ENCODE data around the gene CAMKK1. TPM values are rescaled to one million over a fixed set of nuclear protein-coding genes. Genes with fewer than 3 reads are reported as not detected.
A peak's percentile ranks its signal among the peaks of the same experiment; 100 is the strongest.

The CAMKK1 gene
- total RNA-seq, result 4.9 TPM
- polyA plus RNA-seq, result 10.8 TPM
- long read RNA-seq, donor 1, result 0 reads
- long read RNA-seq, donor 2, result 0 reads
- long read RNA-seq, donor 3, partial matches to known transcripts, result 0 of 1 reads
- long read RNA-seq, donor 3, other reads (novel, unspliced or antisense), result 0 of 1 reads
- long read RNA-seq, donor 4, result 0 reads
- long read RNA-seq, donor 5, result 0 reads
- long read RNA-seq, donor 6, partial matches to known transcripts, result 0 of 1 reads
- long read RNA-seq, donor 6, other reads (novel, unspliced or antisense), result 0 of 1 reads
- long read RNA-seq, donor 7, result 0 reads
- long read RNA-seq, donor 8, result 0 reads
- long read RNA-seq, donor 9, result 0 reads
- long read RNA-seq, donor 10, result 0 reads

DNA sequence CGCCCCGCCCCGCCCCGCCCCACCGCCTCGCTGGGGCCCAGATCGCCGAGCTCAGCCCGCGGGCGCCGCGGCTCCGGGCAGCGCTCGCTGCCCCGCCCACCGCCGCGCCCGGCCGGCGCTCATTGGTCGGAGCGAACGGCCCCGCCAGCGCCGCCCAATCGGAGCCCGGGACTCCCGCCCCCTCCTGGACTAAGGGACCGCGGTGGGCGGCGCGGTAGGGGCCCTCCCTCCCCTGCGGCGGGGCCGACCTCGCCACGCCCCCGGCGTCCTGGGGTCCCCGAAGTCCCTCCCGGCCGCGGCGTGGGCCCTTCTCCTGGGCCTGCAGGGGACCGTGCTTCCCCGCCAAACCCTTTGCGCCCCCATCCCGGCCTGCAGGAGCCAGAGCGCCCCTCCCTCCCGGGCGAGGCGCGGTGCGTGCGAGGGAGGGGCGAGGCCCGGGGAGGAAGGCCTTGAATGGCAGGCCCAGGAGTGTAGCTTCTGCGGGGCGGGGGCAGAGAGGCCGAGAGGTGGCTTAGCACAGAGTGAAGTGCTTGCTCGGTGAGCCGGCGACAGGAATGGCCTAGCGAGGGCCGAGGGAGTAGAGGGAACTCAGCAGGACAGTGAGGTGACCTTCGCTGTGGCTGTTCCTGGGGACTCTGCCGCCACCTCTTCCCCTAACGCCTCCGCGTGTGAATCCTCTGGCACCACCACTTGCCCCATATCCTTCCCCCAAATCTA, at the start of gene CAMKK1:
TSS of gene CAMKK1 (minus strand) at position 51 of the 717 bp plus-strand sequence. CDS start 7,366 bp downstream, outside the sequence.
- H3K27me3 ChIP-seq (ENCODE audit: control insufficient read depth in 2 of 2, insufficient read depth in 1 of 2, low read length in 1 of 2), result peaks cover 2 to 7% of the 10 kb centered on the region in 2 donors
- H3K4me1 ChIP-seq (ENCODE audit: control insufficient read depth in 2 of 2, insufficient read depth in 2 of 2, low read length in 2 of 2), result peaks cover 11 to 71% of the 10 kb centered on the region in 2 donors
- H3K36me3 ChIP-seq (ENCODE audit: control insufficient read depth in 2 of 2, insufficient read depth in 2 of 2, low read length in 1 of 2), result no peaks in the 10 kb centered on the region
- 4% methylated on average over 75 of the region's 75 CpGs for WGBS
- H3K9me3 ChIP-seq (ENCODE audit: control insufficient read depth in 2 of 2, insufficient read depth in 1 of 2, low read length in 1 of 2), result no peaks in the 10 kb centered on the region
- peak within 1 kb of the TSS; percentile 41 to 63 for H3K4me3 ChIP-seq (ENCODE audit: low read length in 2 of 2)
- DNase-seq (ENCODE audit: low read depth in 6 of 9, low spot score in 9 of 9), result peak in 6 of 9 donors; percentile 78 to 92 (median 85)
- peak within 1 kb of the TSS in 1 of 2 donors; percentile 66 for H3K27ac ChIP-seq (ENCODE audit: low read depth in 1 of 2, low read length in 1 of 2)

DNA sequence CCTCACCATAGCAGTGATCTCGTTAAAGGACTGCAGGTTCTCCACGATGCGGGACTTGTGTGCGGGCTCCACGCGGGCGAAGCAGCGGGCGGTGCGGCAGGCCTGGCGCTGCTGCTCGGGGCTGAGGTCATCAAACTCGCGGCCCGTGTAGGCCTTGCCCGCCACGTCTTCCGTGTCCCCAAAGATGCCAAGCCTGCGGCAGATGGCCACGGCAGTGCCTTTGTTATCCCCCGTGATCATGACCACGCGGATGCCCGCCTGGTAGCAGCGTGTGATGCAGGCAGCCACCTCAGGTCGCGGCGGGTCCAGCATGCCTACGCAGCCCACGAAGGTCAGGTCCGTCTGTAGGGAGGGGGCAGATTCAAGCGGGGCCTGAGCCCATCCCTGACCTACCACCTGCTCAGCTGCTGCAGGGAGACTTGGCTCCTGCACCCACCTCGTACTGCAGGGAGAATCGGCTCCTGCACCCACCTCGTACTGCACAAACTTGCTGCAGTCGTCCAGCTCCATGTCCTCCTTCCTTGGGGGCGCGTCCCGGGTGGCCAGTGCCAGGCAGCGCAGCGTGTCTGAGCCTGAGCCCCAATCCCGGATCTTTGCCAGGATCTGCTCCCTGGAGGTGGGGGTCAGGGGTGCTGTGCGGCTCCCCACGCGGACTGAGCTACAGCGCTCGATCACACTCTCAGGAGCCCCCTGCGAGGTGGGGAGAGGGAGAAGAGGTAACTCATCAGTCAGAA, 48.3 kb upstream of the CAMKK1 start:
- Histone ChIP-seq H3K27ac (ENCODE audit: low read depth in 1 of 2, low read length in 1 of 2) (no peak overlapping the region), H3K27me3 (ENCODE audit: control insufficient read depth in 2 of 2, insufficient read depth in 1 of 2, low read length in 1 of 2) (no peaks in the 10 kb centered on the region), H3K36me3 (ENCODE audit: control insufficient read depth in 2 of 2, insufficient read depth in 2 of 2, low read length in 1 of 2) (peaks cover 91 to 94% of the 10 kb centered on the region in 2 donors), H3K9me3 (ENCODE audit: control insufficient read depth in 2 of 2, insufficient read depth in 1 of 2, low read length in 1 of 2) (peaks cover 6 to 10% of the 10 kb centered on the region in 2 donors), H3K4me3 (ENCODE audit: low read length in 2 of 2) (no peak overlapping the region), H3K4me1 (ENCODE audit: control insufficient read depth in 2 of 2, insufficient read depth in 2 of 2, low read length in 2 of 2) (no peaks in the 10 kb centered on the region)
- 99% methylated on average over 48 of the region's 48 CpGs for WGBS
- no peak for DNase-seq (ENCODE audit: low read depth in 6 of 9, low spot score in 9 of 9)

DNA sequence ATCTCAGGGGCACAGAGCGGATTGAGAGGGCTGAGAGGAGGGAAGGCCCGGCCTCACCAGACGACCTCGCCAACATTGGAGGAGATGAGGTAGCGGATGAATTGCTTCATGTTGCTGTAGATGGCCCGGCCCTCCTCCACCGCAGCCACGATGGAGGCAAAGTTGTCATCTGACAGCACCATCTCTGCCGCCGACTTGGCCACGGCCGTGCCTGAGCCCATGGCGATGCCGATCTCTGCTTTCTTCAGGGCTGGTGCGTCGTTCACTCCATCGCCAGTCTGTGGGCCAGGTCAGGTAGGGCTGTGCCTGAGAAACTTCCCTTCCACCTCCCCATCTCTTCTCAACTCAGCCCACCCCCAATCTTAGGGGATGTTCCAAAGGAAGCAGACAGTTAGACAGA, 44.5 kb upstream of the CAMKK1 start:
- Histone ChIP-seq H3K4me1 (ENCODE audit: control insufficient read depth in 2 of 2, insufficient read depth in 2 of 2, low read length in 2 of 2) (no peaks in the 10 kb centered on the region), H3K4me3 (ENCODE audit: low read length in 2 of 2) (no peak overlapping the region), H3K9me3 (ENCODE audit: control insufficient read depth in 2 of 2, insufficient read depth in 1 of 2, low read length in 1 of 2) (no peaks in the 10 kb centered on the region), H3K36me3 (ENCODE audit: control insufficient read depth in 2 of 2, insufficient read depth in 2 of 2, low read length in 1 of 2) (peaks cover 85 to 88% of the 10 kb centered on the region in 2 donors), H3K27ac (ENCODE audit: low read depth in 1 of 2, low read length in 1 of 2) (no peak overlapping the region), H3K27me3 (ENCODE audit: control insufficient read depth in 2 of 2, insufficient read depth in 1 of 2, low read length in 1 of 2) (no peaks in the 10 kb centered on the region)
- WGBS, result 97% methylated on average over 17 of the region's 17 CpGs
- no peak for DNase-seq (ENCODE audit: low read depth in 6 of 9, low spot score in 9 of 9)

DNA sequence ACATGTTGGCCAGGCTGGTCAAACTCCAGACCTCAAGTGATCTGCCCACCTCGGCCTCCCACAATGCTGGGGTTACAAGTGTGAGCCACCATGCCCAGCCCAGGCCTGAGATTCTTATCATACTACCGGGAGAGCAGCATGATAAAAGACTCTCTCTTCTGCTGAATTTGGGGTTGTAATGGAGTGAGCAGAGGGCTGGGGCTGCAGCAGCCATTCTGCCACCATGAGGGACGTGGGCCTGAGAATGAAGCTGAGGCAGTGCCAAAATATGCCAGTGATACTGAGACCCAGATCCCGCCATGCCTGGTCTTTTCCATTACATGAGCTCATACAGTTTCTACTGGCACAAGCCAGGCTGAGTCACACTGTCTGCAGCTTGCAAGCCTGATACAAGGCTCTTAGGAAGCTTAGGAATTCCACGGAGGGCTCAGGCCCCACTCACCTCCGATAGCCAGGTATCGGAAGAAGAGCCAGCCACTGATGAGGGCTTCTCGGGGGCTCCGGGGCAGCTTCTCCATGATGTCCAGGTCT, 43.0 kb upstream of the CAMKK1 start:
- Histone ChIP-seq H3K4me3 (ENCODE audit: low read length in 2 of 2) (no peak overlapping the region), H3K9me3 (ENCODE audit: control insufficient read depth in 2 of 2, insufficient read depth in 1 of 2, low read length in 1 of 2) (no peaks in the 10 kb centered on the region), H3K36me3 (ENCODE audit: control insufficient read depth in 2 of 2, insufficient read depth in 2 of 2, low read length in 1 of 2) (peaks cover 80 to 82% of the 10 kb centered on the region in 2 donors), H3K27me3 (ENCODE audit: control insufficient read depth in 2 of 2, insufficient read depth in 1 of 2, low read length in 1 of 2) (no peaks in the 10 kb centered on the region), H3K4me1 (ENCODE audit: control insufficient read depth in 2 of 2, insufficient read depth in 2 of 2, low read length in 2 of 2) (no peaks in the 10 kb centered on the region), H3K27ac (ENCODE audit: low read depth in 1 of 2, low read length in 1 of 2) (peak overlapping the region in 1 of 2 donors; percentile 26)
- no peak for DNase-seq (ENCODE audit: low read depth in 6 of 9, low spot score in 9 of 9)
- 97% methylated on average over 9 of the region's 9 CpGs for WGBS

DNA sequence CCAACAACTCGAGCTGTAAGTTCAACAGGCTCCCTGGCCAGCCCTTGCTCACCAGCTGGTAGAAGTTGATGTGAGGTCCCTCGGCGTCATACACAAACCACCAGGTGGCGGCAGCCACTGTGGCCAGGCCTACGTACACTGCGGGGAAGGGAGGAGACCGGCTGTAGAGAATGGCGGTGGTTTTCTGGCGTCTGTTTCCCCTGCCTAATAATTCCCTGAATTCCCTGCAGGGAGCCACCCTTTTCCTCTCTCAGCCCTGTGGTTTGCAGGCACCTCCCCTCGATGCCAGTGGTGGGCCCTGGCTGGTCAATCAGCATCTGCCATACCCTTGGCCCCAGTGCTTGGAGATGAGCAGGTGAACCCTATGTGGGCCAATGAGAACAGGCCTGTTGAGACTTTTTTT, 42.3 kb upstream of the CAMKK1 start:
- 57% methylated on average over 10 of the region's 10 CpGs for WGBS
- peak in 4 of 9 donors; percentile 24 to 71 (median 54) for DNase-seq (ENCODE audit: low read depth in 6 of 9, low spot score in 9 of 9)
- no peaks in the 10 kb centered on the region for H3K4me1 ChIP-seq (ENCODE audit: control insufficient read depth in 2 of 2, insufficient read depth in 2 of 2, low read length in 2 of 2)

DNA sequence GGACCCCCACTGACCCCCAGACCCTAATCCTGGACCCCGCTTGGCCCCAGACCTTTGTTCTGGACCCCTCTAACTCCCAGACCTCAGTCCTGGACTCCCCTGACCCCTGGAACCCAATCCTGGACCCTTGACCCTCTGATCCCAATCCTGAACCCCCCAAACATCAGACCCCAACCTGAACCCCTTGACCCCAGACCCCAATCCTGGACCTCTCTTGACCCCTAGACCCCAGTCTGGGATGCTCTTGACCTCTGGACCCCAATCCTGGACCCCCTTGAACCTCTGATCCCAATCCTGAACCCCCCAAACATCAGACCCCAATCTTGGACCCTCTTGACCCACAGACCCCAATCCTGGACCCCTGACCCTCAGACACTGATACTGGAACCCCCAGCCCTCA, 36.9 kb upstream of the CAMKK1 start:
- H3K4me1 ChIP-seq (ENCODE audit: control insufficient read depth in 2 of 2, insufficient read depth in 2 of 2, low read length in 2 of 2), result no peaks in the 10 kb centered on the region
- WGBS, result 96% methylated on average over 1 of the region's 1 CpG
- H3K4me3 ChIP-seq (ENCODE audit: low read length in 2 of 2), result no peak overlapping the region
- peaks cover 84 to 89% of the 10 kb centered on the region in 2 donors for H3K36me3 ChIP-seq (ENCODE audit: control insufficient read depth in 2 of 2, insufficient read depth in 2 of 2, low read length in 1 of 2)
- peaks cover 0 to 3% of the 10 kb centered on the region in 2 donors for H3K9me3 ChIP-seq (ENCODE audit: control insufficient read depth in 2 of 2, insufficient read depth in 1 of 2, low read length in 1 of 2)
- no peaks in the 10 kb centered on the region for H3K27me3 ChIP-seq (ENCODE audit: control insufficient read depth in 2 of 2, insufficient read depth in 1 of 2, low read length in 1 of 2)
- no peak for DNase-seq (ENCODE audit: low read depth in 6 of 9, low spot score in 9 of 9)
- H3K27ac ChIP-seq (ENCODE audit: low read depth in 1 of 2, low read length in 1 of 2), result no peak overlapping the region

More for the DNA sequence above, 42.3 kb upstream of the CAMKK1 start:
- no peak overlapping the region for H3K27ac ChIP-seq (ENCODE audit: low read depth in 1 of 2, low read length in 1 of 2)
- H3K9me3 ChIP-seq (ENCODE audit: control insufficient read depth in 2 of 2, insufficient read depth in 1 of 2, low read length in 1 of 2), result no peaks in the 10 kb centered on the region
- H3K36me3 ChIP-seq (ENCODE audit: control insufficient read depth in 2 of 2, insufficient read depth in 2 of 2, low read length in 1 of 2), result peaks cover 81 to 82% of the 10 kb centered on the region in 2 donors
- no peak overlapping the region for H3K4me3 ChIP-seq (ENCODE audit: low read length in 2 of 2)
- H3K27me3 ChIP-seq (ENCODE audit: control insufficient read depth in 2 of 2, insufficient read depth in 1 of 2, low read length in 1 of 2), result no peaks in the 10 kb centered on the region

DNA sequence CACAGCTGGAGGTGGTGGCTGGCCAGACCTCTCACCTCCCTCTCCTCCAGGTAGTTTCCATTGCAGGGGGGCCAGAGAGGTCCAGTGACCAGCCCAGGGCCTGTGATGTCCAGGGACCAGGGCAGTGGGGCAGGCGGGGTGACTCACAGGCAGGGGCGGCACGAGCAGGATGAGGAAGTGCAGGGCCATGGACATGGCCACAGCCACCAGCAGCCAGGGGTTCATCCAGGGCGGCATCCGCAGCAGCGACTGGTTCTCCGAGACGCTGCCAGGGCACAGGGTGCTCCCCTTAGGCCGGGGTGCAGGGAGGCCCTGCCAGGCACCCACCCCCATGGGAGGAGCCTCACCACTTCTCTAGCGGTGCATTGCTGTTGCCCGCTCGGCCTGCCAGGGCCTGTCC, 36.3 kb upstream of the CAMKK1 start:
- no peak overlapping the region for H3K4me3 ChIP-seq (ENCODE audit: low read length in 2 of 2)
- no peak for DNase-seq (ENCODE audit: low read depth in 6 of 9, low spot score in 9 of 9)

DNA sequence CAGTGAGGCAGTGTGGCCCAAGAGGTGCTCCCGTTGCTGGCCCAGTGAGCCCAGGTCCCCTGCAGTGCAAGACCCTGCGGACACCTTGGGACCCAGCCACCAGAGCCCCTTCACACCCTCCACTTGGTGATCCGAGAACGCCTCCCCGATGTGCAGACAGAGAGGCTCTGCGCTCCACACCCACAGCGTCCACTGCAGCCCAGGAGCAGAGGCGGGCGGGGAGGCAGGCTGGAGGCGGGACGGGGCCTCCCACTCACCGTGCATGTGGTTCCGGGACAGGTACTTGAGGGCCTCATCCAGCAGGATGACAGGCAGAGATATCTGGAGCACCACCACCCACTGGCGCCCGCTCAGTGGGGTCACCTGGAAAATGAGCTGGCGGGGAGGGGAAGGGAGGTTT, 35.6 kb upstream of the CAMKK1 start:
- 97% methylated on average over 16 of the region's 16 CpGs for WGBS
- DNase-seq (ENCODE audit: low read depth in 6 of 9, low spot score in 9 of 9), result no peak
- Histone ChIP-seq H3K36me3 (ENCODE audit: control insufficient read depth in 2 of 2, insufficient read depth in 2 of 2, low read length in 1 of 2) (peaks cover 84 to 89% of the 10 kb centered on the region in 2 donors), H3K27ac (ENCODE audit: low read depth in 1 of 2, low read length in 1 of 2) (no peak overlapping the region), H3K27me3 (ENCODE audit: control insufficient read depth in 2 of 2, insufficient read depth in 1 of 2, low read length in 1 of 2) (no peaks in the 10 kb centered on the region), H3K4me1 (ENCODE audit: control insufficient read depth in 2 of 2, insufficient read depth in 2 of 2, low read length in 2 of 2) (no peaks in the 10 kb centered on the region), H3K4me3 (ENCODE audit: low read length in 2 of 2) (no peak overlapping the region), H3K9me3 (ENCODE audit: control insufficient read depth in 2 of 2, insufficient read depth in 1 of 2, low read length in 1 of 2) (peaks cover 0 to 3% of the 10 kb centered on the region in 2 donors)

More for the DNA sequence above, 36.3 kb upstream of the CAMKK1 start:
- WGBS, result 97% methylated on average over 12 of the region's 12 CpGs
- no peaks in the 10 kb centered on the region for H3K4me1 ChIP-seq (ENCODE audit: control insufficient read depth in 2 of 2, insufficient read depth in 2 of 2, low read length in 2 of 2)
- H3K36me3 ChIP-seq (ENCODE audit: control insufficient read depth in 2 of 2, insufficient read depth in 2 of 2, low read length in 1 of 2), result peaks cover 84 to 89% of the 10 kb centered on the region in 2 donors
- H3K27ac ChIP-seq (ENCODE audit: low read depth in 1 of 2, low read length in 1 of 2), result no peak overlapping the region
- H3K27me3 ChIP-seq (ENCODE audit: control insufficient read depth in 2 of 2, insufficient read depth in 1 of 2, low read length in 1 of 2), result no peaks in the 10 kb centered on the region
- peaks cover 0 to 3% of the 10 kb centered on the region in 2 donors for H3K9me3 ChIP-seq (ENCODE audit: control insufficient read depth in 2 of 2, insufficient read depth in 1 of 2, low read length in 1 of 2)
